K562 (cell line): ENCODE data around the gene KRT31. TPM values are rescaled to one million over a fixed set of nuclear protein-coding genes. Genes with fewer than 3 reads are reported as not detected.

Source experiments
- ATAC-seq: fragments of 200-7000 bp; cut with Tn5 transposase; 3 replicates; pipeline ENCODE4 v1.9.1; 2020; ENCODE audit warnings: moderate library complexity
- BruUV-seq: library from RNA; stranded (reverse); fragments of 400-500 nt; replicated peaks from 2 replicates; lab custom pipeline; 2021; lab: Mats Ljungman, UMichigan
- CTCF ChIA-PET: fragments of 300-600 bp; formaldehyde crosslinking; extraction: SDS; loops from one replicate; lab custom pipeline; 2021; ENCODE audit warnings: low intra/inter-chr PET ratio; lab: Yijun Ruan, JAX
- POLR2A ChIA-PET: fragments of 300-600, 350-650 bp; sonication (Branson Sonifier 250); formaldehyde crosslinking; extraction: SDS; loops from one replicate; lab custom pipeline; 2021; ENCODE audit warnings: antibody characterized with exemption, inconsistent platforms; lab: Yijun Ruan, JAX
- DNase-seq, 4 experiments: peaks; one replicate each; pipeline versions ENCODE4 v3.0.0 to v3.0.0-alpha.2; 2011 to 2018; ENCODE audit warnings: low spot score in 3 of 4, mixed read lengths in 3 of 4; ENCODE audit errors: extremely low read depth in 1 of 4
- FAIRE-seq: peaks from 2 replicates; lab custom pipeline; 2011; peaks lifted over from hg19 to GRCh38; lab: Jason Lieb, UNC
- H2AFZ ChIP-seq: 2 replicates; pipeline ENCODE4 v1.6.0; 2011; ENCODE audit warnings: low read depth, low read length, control low read depth, inconsistent platforms
- H3K27ac ChIP-seq: fragments of 200-600 bp; 3 replicates; pipeline ENCODE4 v1.8.0; 2011; ENCODE audit warnings: low read depth, mild to moderate bottlenecking, control low read depth, inconsistent platforms, low read length, moderate library complexity, mixed read lengths; ENCODE audit errors: extremely low read depth
- H3K27me3 ChIP-seq, 2 experiments: fragments of 300-600 bp in 1 of 2; 2 replicates in 1 of 2; 3 replicates in 1 of 2; pipeline versions ENCODE4 v1.6.0 to v1.8.0; 2011; ENCODE audit warnings: inconsistent platforms in 2 of 2, low read length in 2 of 2, mild to moderate bottlenecking in 1 of 2, mixed read lengths in 1 of 2, moderate library complexity in 1 of 2; ENCODE audit not compliant: control insufficient read depth in 2 of 2, insufficient read depth in 2 of 2
- H3K36me3 ChIP-seq: fragments of 300-600 bp; 3 replicates; pipeline ENCODE4 v1.8.0; 2011; ENCODE audit warnings: mild to moderate bottlenecking, low read length, inconsistent platforms; ENCODE audit not compliant: control insufficient read depth, insufficient read depth
- H3K4me1 ChIP-seq, 2 experiments: fragments of 200-600 bp in 1 of 2; replicated peaks in 1 of 2; 2 replicates in 1 of 2; 3 replicates in 1 of 2; pipeline versions ENCODE4 v1.5.1 to v1.8.0; 2011; ENCODE audit warnings: inconsistent platforms in 2 of 2, low read length in 2 of 2, mild to moderate bottlenecking in 1 of 2, mixed read lengths in 1 of 2, moderate library complexity in 1 of 2; ENCODE audit not compliant: control insufficient read depth in 2 of 2, insufficient read depth in 2 of 2
- H3K4me2 ChIP-seq: 2 replicates; pipeline ENCODE4 v1.6.1; 2011; ENCODE audit warnings: low read length, control low read depth, inconsistent platforms, mixed read lengths; ENCODE audit not compliant: insufficient read depth
- H3K4me3 ChIP-seq: fragments of 200-600 bp; sonication (generic), shearing (Covaris generic); 2 replicates; pipeline ENCODE4 v1.5.1; 2016; ENCODE audit warnings: control low read depth, inconsistent platforms
- H3K79me2 ChIP-seq: fragments of 200-600 bp; 3 replicates; pipeline ENCODE4 v1.8.0; 2011; ENCODE audit warnings: low read length, inconsistent platforms; ENCODE audit not compliant: control insufficient read depth, insufficient read depth
- H3K9ac ChIP-seq, 2 experiments: 2 replicates each; pipeline versions ENCODE4 v1.6.0 to v1.6.1; 2011; ENCODE audit warnings: low read depth in 2 of 2, low read length in 2 of 2, control low read depth in 1 of 2, inconsistent platforms in 1 of 2, mild to moderate bottlenecking in 1 of 2, mixed read lengths in 1 of 2; ENCODE audit not compliant: insufficient read depth in 1 of 2
- H3K9me1 ChIP-seq: one replicate; pipeline ENCODE4 v1.6.0; 2011; ENCODE audit warnings: inconsistent platforms, mild to moderate bottlenecking, low read length, moderate library complexity; ENCODE audit not compliant: control insufficient read depth, insufficient read depth
- H3K9me3 ChIP-seq: replicated peaks from 2 replicates; pipeline ENCODE4 v1.5.1; 2011; ENCODE audit warnings: low read depth, low read length, inconsistent platforms; ENCODE audit not compliant: control insufficient read depth, insufficient read depth
- H4K20me1 ChIP-seq: replicated peaks from 2 replicates; pipeline ENCODE4 v1.6.1; 2011; ENCODE audit warnings: low read length, inconsistent platforms, mixed read lengths; ENCODE audit not compliant: control insufficient read depth, insufficient read depth
- FOXJ3 ChIP-seq: sonication (generic); formaldehyde crosslinking; IDR thresholded peaks from 2 replicates; pipeline ENCODE4 v1.4.0; 2020; ENCODE audit warnings: mild to moderate bottlenecking, missing genetic modification reagents
- HNRNPL ChIP-seq: fragments of 200-400 bp; formaldehyde crosslinking; IDR thresholded peaks from 2 replicates; pipeline ENCODE4 v1.6.1; 2017; ENCODE audit warnings: low read depth, mild to moderate bottlenecking, low read length
- LARP7 ChIP-seq: fragments of 450-650 bp; IDR thresholded peaks from 2 replicates; pipeline ENCODE4 v1.6.1; 2016
- POLR3G ChIP-seq: IDR thresholded peaks from 2 replicates; pipeline ENCODE4 v1.6.1; 2011; ENCODE audit not compliant: insufficient read length, insufficient replicate concordance; ENCODE audit errors: extremely low read depth
- TBL1XR1 ChIP-seq, 2 experiments: IDR thresholded peaks; 2 replicates each; pipeline ENCODE4 v1.6.1; 2012; ENCODE audit warnings: improper control_type of control experiment in 2 of 2, low read length in 2 of 2, mild to moderate bottlenecking in 1 of 2
- ZNF217 ChIP-seq: sonication (generic); formaldehyde crosslinking; IDR thresholded peaks from 2 replicates; pipeline ENCODE4 v1.8.0; 2022; ENCODE audit warnings: mild to moderate bottlenecking, missing genetic modification reagents
- ZNF316 ChIP-seq: fragments of 450-650 bp; IDR thresholded peaks from 2 replicates; pipeline ENCODE4 v1.6.1; 2016
- ZNF436 ChIP-seq: fragments of 250-450, 450-650 bp; sonication (Bioruptor Pico); formaldehyde crosslinking; IDR thresholded peaks from 2 replicates; pipeline ENCODE4 v1.7.0; 2020; ENCODE audit warnings: mild to moderate bottlenecking
- WGBS: fragments of 100-300 bp; shearing (Covaris generic); methylation state at CpG from one replicate; pipeline ENCODE4 v1.1.6; 2016; ENCODE audit warnings: low coverage, mixed read lengths; ENCODE audit not compliant: insufficient coverage; ENCODE audit errors: missing lambda C conversion rate; 5-methylcytosine and 5-hydroxymethylcytosine counted together
- in situ Hi-C: fragments of 300-500 bp; cut with MboI; formaldehyde crosslinking; loops from 4 replicates; pipeline ENCODE4 v1.15.0; 2018; ENCODE audit warnings: inconsistent platforms, mixed read lengths
- intact Hi-C: fragments of 100-400 bp; cut with micrococcal nuclease; formaldehyde crosslinking; loops from 2 replicates; pipeline ENCODE4 v1.14.2; 2022
- polyA plus RNA-seq, 8 experiments: library from polyadenylated mRNA; depleted of rRNA in 4 of 8; stranded (reverse) in 5 of 8; unstranded in 3 of 8; fragments of >200 nt; fragmentation: Nextera tagmentation in 2 of 8; fragmentation: Illumina TruSeq in 1 of 8; extraction: Ambion mirVana in 2 of 8; extraction: Trizol in 1 of 8; gene quantifications; 2 replicates each; pipeline versions ENCODE4 v1.2.1 to v1.2.3, GENCODE V29; 2011 to 2014; ENCODE audit warnings: inconsistent platforms in 1 of 8, missing spikeins in 1 of 8
- total RNA-seq, 7 experiments: library from RNA; depleted of rRNA in 6 of 7; stranded (reverse); fragments of >200 nt in 6 of 7; fragmentation: Illumina TruSeq in 2 of 7; extraction: Trizol in 2 of 7; gene quantifications; 2 replicates each; pipeline versions ENCODE4 v1.2.1 to v1.2.3, GENCODE V29; 2011 to 2021; ENCODE audit warnings: low replicate concordance in 1 of 7
- TF ChIP-seq, protein P1 (sequence below): fragments of 450-650 bp; IDR thresholded peaks from 2 replicates; pipeline ENCODE4 v1.6.1; 2017; ENCODE audit warnings: mild to moderate bottlenecking, moderate library complexity

KRT31 gene
- total and polyA plus RNA-seq, 9 of the 15 experiments (the other 6 are each of a cell fraction or from before 2014, with no cell fraction given): not detected

DNA sequence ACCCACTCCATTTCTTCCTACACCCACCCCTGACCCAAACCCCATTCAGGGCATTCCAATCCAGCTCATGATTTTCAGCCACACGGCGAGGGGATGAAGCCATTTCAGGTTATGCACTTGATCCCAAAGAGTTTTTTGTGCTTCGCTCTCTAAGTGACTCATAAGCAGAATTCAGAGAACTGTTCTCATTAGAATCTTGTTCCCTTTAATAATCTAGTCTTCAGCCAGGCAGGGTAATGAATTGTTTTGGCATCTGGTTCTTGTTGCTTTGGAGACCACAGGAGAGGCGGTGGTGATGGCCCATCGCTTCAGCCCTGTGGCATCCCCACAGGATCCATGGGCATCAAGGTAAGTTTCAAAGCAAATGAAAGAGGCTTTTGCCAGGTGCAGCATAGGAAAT lies 4.8 kb upstream of the KRT31 start (continued):
- no peak for TF ChIP-seq LARP7
- TF ChIP-seq ZNF436 (CRISPR knock-in tag): no peak
- no peak for TF ChIP-seq POLR3G
- TF ChIP-seq TBL1XR1 (IDR thresholded peaks at IDR 0.05; ENCODE audit: low read length in 2 of 2): no peak
- TF ChIP-seq, protein P1, sequence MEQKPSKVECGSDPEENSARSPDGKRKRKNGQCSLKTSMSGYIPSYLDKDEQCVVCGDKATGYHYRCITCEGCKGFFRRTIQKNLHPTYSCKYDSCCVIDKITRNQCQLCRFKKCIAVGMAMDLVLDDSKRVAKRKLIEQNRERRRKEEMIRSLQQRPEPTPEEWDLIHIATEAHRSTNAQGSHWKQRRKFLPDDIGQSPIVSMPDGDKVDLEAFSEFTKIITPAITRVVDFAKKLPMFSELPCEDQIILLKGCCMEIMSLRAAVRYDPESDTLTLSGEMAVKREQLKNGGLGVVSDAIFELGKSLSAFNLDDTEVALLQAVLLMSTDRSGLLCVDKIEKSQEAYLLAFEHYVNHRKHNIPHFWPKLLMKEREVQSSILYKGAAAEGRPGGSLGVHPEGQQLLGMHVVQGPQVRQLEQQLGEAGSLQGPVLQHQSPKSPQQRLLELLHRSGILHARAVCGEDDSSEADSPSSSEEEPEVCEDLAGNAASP: no peak
- no peak for TF ChIP-seq ZNF217 (CRISPR knock-in tag)
- TF ChIP-seq FOXJ3 (CRISPR knock-in tag): no peak
- TF ChIP-seq HNRNPL: no peak

DNA sequence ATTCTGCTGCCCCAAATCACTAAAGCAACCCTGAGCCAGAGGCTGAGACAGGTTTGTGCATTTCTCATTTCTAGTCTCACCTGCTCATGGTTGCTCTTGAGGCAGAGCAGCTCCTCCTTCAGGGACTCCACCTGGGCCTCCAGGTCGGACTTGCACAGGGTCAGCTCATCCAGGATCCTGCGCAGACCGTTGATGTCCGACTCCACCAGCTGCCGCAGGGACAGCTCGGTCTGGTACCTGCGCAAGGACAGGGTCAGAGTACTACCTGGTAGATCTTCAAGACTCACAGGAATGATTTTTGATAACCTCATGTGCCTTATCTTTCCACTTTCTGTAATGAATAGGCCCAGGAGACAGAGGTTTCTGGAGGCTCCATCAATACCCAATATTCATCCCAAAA lies 1.1 kb downstream of the KRT31 start:
- Histone ChIP-seq H3K4me3 (no peak overlapping the region), H4K20me1 (no peaks in the 10 kb centered on the region), H3K27me3 (peaks cover 4 to 41% of the 10 kb centered on the region in 2 experiments), H3K9me3 (no peaks in the 10 kb centered on the region), H3K27ac (no peak overlapping the region), H3K36me3 (no peaks in the 10 kb centered on the region), H3K9ac (no peak overlapping the region), H3K9me1 (no peaks in the 10 kb centered on the region), H2AFZ (no peak overlapping the region), H3K4me2 (no peak overlapping the region), H3K79me2 (no peaks in the 10 kb centered on the region), H3K4me1 (no peaks in the 10 kb centered on the region)
- 2% methylated on average over 7 of the region's 7 CpGs for WGBS
- CTCF ChIA-PET: no interaction called here
- ATAC-seq: no peak
- in situ Hi-C loops: no loop called here
- no peak for FAIRE-seq
- intact Hi-C loops: no loop called here
- DNase-seq: no peak
- POLR2A ChIA-PET: no interaction called here
- no peak for TF ChIP-seq ZNF316
- BruUV-seq: no TSS peak
